Measurements from ENCODE around the gene GPR142. TPM values are rescaled to one million over a fixed set of nuclear protein-coding genes. Genes with fewer than 3 reads are reported as not detected.

Gene GPR142
- total RNA-seq, 1 donor from 2014 or later: 0.16 TPM

GRCh38 chr17:74362810-74363498, 4.4 kb upstream of the GPR142 start:
- no peak for DNase-seq (ENCODE audit: low spot score)
- intact Hi-C loops (cut with DNase I): loop anchor here (5.0 kb wide), 1 partner anchor 151 kb away; the partner anchor contains the start of gene TTYH2

- DNase-seq (ENCODE audit: low spot score): peak; percentile 86
- intact Hi-C loops (cut with DNase I): loop anchor here (1.0 kb wide), 1 partner anchor 125 kb away; no protein-coding TSS in a partner anchor
Measured at GRCh38 chr17:74368341-74369081, 1.2 kb downstream of the GPR142 start.

DNA sequence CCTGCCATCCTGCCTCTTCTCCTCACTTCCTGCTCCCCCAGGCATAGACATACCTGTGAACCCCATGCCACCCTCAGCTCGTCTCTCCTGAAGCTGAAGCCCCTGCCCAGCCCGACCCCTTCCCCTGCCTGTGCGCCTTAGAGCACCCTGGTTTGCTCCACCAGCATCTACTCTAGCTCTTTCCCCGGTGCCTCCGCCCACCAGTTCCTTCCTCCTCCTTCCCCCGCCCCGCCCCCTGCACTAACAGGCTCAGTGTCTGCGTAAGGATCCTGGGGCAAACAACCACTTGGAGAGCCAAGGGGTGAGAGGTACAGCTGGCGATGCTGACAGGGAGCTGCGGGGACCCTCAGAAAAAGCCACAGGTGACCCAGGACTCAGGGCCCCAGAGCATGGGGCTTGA, 1.9 kb downstream of the GPR142 start:
- DNase-seq (ENCODE audit: low spot score): no peak
- intact Hi-C loops (cut with DNase I): no loop called here

GRCh38 chr17:74369665-74370490, 2.6 kb downstream of the GPR142 start:
- intact Hi-C loops (cut with DNase I): no loop called here
- DNase-seq (ENCODE audit: low spot score): no peak

GRCh38 chr17:74371653-74372147, 4.4 kb downstream of the GPR142 start:
- no peak for DNase-seq (ENCODE audit: low spot score)
- intact Hi-C loops (cut with DNase I): no loop called here

GRCh38 chr17:74372426-74372825, 5.1 kb downstream of the GPR142 start:
- intact Hi-C loops (cut with DNase I): no loop called here
- DNase-seq (ENCODE audit: low spot score): no peak

DNA sequence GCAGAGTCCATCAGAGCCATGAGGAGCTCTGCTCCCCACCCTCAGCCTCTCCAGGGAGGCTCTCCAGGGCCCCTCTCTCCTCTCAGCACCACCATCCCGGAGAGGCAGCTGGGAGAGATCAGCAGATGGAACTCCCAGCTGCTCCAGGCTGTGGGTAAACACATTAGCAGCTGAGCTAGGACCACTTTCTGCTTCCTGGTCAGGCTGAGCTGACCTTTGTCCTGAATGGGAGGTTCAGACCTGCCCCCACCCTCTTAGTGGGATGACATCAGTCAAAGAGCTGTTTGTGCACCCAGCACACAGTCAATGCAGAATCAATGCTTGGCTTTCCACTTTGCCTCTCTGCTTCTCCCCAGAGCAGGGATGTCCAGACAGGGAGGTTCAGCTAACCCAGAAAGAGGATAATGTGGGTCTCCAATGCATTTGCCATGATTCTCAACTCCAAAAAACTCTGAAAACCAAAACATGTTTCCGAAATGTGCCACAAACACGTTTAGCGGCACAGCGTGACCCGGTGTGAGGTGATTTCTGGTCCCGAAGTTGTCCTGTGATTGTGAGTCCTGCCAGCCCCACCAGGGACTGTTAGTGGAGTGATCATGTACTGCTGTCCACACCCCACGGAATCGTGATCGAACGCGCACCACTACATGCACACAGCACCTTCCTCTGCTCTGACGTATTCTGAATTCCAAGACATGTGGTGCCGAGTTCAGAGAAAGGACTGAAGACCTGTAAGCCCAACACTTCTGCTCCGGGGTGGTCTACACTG, 6.7 kb downstream of the GPR142 start:
- intact Hi-C loops (cut with DNase I): no loop called here
- no peak for DNase-seq (ENCODE audit: low spot score)

GRCh38 chr17:74374858-74375257, 7.6 kb downstream of the GPR142 start:
- intact Hi-C loops (cut with DNase I): no loop called here
- no peak for DNase-seq (ENCODE audit: low spot score)

DNA sequence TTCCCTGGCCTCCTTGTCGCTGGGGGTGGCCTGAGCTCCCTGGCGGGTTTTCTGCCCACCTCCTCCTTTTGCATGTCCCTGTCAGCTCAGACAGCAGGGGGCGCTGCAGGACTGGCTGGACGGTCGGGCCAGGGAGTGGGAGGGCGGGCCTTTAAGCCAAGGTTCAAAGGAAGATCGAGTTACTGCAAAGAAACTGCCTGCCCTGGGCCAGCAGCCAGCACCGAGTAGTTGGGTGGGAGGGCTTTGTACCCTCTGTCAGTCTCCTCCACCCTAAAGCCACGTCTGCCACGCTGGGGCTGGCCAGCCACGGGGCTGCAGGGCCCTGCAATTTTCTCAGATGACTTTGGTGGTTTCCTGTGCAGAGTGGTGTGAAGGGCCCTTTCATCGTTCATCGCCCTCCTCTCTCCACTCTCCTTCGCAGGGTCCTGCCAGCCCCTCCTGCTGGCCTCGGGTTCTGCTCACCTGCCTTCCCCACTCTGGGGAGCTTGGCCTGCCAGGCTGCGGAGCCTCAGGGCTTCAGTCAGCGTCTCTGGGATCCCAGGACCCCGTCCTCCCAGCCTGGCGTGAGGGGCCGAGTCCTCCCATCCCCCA, 12.3 kb downstream of the GPR142 start:
- intact Hi-C loops (cut with DNase I): loop anchor here (1.0 kb wide), 1 partner anchor 78 kb away; no protein-coding TSS in a partner anchor
- peak; percentile 95 for DNase-seq (ENCODE audit: low spot score)

DNA sequence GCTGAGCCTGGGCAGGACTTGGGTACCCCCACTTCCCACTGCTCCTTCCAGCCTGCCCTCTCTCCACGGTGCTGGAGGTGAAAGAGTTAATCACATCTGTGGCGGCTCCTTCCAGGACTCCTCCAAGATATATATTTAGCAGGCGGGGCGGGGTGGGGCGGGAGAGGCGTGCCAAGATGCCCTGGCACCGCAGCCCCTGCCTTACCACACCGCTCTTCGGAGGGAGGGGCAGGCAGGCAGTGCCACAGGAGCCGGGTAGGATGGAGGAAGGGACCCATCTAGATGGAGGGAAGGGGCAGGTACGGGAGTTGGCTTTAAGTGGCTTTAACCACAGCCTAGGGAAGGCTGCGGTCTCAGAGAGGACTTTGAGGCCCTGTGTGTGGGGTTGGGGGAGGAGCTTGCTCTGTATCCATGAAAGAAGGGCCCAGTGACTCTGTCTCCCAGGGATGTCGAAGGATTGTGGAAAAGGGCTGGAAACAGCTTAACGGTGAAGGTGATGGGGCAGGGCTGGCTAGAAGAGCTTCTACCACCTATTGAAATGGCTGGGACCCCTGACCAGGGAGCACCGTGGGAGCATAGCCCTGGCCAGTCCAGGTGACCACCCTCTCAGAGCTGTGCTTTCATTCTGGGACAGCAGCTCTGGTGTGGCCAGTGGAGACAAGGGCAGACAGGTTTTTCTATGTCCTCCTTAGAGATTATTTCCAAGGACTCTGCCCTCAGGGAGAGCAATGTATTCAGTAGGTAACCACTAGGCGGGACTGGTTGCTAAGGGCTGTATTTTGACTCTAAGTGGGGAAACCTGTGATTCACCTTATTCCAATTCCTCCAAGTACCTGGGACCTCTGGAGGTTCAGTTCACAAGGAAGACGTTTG, 13.0 kb downstream of the GPR142 start:
- DNase-seq (ENCODE audit: low spot score): no peak
- intact Hi-C loops (cut with DNase I): no loop called here

DNA sequence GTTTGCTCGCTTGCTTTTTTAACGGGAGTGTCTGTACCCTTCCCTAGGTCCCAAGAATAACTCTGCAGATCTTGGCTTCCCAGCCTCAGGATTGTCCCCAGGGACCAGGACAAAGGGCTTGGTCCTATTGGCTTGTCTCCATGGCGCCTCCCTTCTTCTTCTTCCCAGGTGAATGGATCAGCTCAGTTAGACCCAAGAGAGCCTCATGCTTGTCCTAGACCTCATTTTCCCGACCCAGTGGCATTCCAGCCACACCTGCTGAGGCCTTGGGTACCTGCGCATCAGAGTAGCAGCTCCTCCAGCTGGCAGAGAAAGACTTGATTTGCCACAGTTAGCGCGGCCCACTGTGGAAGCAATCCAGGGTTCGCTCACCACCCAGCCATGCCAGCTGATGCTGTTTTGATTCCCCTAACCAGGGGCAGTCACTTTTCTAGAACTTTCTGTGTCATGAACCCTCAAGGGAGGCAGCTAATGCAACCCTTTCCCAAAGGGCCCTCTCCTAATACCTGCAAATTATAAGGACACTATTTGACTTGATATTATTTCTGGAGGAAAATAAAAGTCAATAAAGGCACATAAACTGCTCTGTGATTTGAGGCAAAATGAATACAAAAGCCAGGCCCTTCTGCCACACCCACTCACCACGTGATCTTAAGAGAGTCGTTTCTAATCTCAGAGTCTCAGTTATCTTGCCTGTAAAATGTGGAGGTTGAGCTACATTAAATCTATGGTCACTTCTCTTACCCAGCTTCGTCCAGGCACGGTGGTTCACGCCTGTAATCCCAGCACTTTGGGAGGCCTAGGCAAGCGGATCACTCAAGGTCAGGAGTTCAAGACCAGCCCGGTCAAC, 13.9 kb downstream of the GPR142 start:
- intact Hi-C loops (cut with DNase I): no loop called here
- no peak for DNase-seq (ENCODE audit: low spot score)

GRCh38 chr17:74383141-74383540, 15.8 kb downstream of the GPR142 start:
- intact Hi-C loops (cut with DNase I): no loop called here
- DNase-seq (ENCODE audit: low spot score): no peak

DNA sequence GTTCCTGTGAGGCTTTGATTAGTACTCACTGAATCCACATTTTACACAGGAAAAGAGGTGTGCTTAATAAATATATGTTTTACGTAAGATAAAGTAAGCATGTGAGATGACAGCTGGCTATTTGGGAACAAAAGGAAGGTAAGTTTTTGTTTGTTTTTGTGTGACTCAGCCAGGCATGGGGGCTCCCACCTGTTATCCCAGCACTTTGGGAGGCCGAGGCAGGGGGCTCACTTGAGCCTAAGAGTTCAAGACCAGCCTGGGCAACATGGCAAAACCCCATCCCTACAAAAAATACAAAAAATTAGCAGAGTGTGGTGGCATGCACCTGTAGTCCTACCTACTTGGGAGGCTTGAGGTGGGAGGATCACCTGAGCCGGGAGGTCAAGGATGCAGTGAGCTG, 17.9 kb downstream of the GPR142 start:
- intact Hi-C loops (cut with DNase I): no loop called here
- no peak for DNase-seq (ENCODE audit: low spot score)

DNA sequence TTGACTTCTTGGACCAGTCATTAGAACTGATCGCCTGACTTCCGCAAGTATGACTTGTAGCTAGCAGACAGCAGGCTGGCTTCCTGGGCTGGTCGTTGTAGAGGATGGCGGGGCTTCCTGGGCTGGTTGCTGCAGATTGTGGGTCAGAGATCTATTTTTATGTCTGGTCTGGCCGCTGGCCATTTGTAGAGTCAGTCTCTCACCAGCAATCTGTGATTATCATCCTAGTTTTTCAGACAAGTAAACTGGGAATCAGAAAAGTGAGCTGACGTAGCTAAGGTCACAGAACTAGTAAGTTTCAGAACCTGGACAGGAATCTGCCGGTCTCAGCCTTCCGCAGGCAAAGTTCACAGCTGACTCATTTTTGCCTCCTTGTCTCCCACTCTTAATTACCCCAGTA, 19.1 kb downstream of the GPR142 start:
- intact Hi-C loops (cut with DNase I): loop anchor here (2.0 kb wide), 1 partner anchor 46 kb away; the partner anchor contains the start of gene GPRC5C
- DNase-seq (ENCODE audit: low spot score): peak; percentile 84

- DNase-seq (ENCODE audit: low spot score): no peak
- intact Hi-C loops (cut with DNase I): loop anchor here (2.0 kb wide), 1 partner anchor 45 kb away; the partner anchor contains the start of gene GPRC5C
Measured at GRCh38 chr17:74387365-74388218, 20.3 kb downstream of the GPR142 start.
